GM18526 (cell line): Measurements from ENCODE around the gene NR3C2.

Experiments
- POLR2A ChIP-seq: IDR thresholded peaks from 3 replicates; pipeline ENCODE4 v1.6.1; 2011; ENCODE audit not compliant: insufficient read length; ENCODE audit errors: extremely low read depth

The NR3C2 gene

DNA sequence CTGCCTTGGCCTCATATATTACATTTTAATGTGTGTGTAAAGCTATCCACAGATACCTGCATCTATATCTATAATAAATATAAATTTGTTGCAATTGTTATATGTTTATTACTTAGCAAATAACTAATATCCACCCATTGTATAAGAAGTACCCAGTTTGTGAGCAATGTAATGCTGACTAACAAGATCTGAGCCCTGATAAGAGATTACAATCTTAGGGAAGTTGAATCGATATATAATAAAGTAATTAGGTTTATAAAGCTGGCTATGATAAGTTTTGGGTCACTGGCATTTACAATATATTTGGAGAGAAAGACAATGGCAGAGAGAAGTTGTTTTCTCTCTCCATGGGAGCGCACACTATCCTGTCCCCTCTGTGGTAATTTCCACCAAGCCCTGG is 280.6 kb downstream of the NR3C2 start:
- no peak for TF ChIP-seq POLR2A

DNA sequence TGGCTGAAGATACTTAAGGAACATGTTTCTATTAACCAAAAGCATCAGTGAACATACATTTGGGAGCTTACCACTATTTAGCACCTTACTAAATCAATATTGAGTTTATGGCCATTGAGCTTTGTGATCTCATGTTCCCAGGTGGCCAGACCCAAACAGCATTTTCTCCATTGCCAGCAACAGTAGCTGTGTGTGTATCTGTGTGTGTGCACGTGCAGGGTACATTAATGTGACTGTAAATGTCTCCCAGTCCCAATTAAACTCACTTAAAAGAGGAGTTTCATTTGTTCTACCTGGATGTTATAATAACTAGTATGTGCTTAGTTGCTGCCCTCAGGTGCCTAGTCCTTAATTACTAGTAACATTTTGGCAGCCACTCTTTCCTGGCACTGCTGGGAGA is 282.4 kb downstream of the NR3C2 start:
- no peak for TF ChIP-seq POLR2A

DNA sequence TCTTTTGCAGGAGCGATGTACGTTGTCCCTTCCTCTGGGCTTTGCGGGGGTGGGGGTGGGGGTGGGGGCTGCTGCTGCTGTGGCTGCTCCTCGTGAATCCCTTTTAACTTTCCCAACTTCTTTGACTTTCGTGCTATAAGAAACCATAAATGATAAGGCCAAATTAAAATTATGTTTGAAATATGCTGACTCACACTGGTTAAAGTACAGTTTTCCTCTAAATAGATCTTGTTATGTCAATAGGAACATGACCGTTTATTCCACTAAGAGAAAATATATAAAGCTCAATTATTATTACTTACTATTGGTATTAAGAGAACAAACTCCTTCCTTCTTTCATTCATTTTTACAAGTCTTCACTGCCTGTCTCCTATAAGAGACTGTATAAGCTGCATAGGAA is 287.4 kb downstream of the NR3C2 start:
- no peak for TF ChIP-seq POLR2A

DNA sequence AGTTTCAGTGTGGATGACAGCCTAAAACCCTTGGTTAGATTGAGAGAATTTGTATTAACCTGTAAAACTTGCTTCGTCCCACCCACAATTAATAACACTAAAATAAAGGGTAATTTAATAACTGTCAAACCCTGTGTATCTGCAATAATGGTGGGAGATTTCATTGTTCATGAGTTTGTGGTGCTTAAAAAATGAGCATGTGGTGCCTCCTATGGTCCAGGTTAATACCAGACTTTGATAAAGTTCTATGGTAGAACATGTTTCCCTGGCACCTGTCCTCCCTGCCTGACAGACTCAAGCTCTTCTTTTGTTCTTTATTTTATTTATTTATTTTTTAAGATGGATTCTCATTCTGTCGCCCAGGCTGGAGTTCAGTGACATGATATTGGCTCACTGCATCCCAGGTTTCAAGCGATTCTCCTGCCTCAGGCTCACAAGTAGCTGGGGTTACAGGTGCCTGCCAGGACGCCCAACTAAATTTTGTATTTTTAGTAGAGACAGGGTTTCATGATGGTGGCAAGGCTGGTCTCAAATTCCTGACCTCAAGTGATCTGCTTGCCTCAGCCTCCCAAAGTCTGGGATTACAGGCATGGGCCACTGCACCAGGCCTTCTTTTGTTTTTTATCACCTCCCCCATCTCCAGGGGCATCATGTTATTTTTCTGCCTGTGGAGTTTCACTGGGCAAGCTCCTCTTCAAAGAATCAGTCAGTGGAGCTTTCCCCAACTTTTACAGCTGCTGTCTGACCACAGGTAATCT is 289.2 kb downstream of the NR3C2 start:
- TF ChIP-seq POLR2A: no peak

GRCh38 chr4:148151806-148152205 is 290.4 kb downstream of the NR3C2 start:
- no peak for TF ChIP-seq POLR2A

DNA sequence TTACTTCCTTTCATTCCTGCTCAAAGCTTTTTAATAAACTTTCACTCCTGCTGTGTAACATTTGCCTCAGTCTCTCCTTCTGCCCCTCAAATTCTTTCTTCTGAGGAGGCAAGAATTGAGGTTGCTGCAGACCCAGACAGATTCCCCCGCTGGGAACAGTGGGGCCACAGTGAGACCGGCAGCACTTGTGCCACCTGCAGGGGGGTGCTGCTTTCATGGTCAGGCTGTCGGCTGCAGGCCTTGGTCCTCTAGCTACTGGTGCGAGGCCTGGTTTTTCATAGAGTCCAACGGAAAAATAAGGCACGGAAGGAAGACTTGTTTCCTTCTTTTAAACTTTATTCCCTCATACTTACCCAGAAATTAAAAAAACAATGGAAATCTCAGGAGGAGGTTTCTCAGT is 296.7 kb downstream of the NR3C2 start:
- TF ChIP-seq POLR2A: no peak

DNA sequence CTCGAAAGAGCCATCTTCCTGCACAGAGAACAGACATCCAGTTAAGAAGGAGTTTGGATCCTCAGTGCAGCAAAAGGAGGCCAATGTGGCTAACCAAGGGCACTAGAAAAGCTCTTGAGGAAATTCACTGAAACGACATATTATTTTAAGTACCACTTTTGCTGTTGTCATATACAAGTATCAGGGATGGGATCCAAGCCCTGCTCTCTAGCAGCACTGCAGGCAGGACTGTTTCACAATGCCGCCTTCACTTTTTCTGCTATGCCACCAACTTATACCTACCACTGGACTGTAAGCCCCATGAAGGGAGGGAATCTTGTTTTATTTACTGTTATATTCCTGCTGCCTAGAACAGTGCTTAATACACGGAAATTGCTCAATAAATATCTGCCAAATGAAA is 299.0 kb downstream of the NR3C2 start:
- TF ChIP-seq POLR2A: no peak

DNA sequence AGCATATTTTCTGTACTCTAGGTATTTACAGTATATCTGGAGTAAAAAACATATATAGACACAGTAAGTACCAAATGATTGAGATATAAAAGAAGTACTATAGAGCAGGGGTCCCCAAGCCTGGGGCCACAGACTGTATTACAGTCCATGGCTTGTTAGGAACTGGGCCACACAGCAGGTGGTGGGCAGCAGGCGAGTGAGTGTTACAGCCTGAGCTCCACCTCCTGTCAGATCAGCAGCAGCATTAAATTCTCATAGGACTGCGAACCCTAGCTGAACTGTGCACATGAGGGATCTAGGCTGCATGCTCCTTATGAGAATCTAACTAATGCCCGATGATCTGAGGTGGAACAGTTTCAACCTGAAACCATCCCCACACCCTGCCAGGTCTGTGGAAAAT is 300.7 kb downstream of the NR3C2 start:
- no peak for TF ChIP-seq POLR2A

- TF ChIP-seq POLR2A: no peak
Observed at GRCh38 chr4:148126825-148127224, 315.4 kb downstream of the NR3C2 start.

GRCh38 chr4:148124512-148124911 is 317.7 kb downstream of the NR3C2 start:
- no peak for TF ChIP-seq POLR2A

DNA sequence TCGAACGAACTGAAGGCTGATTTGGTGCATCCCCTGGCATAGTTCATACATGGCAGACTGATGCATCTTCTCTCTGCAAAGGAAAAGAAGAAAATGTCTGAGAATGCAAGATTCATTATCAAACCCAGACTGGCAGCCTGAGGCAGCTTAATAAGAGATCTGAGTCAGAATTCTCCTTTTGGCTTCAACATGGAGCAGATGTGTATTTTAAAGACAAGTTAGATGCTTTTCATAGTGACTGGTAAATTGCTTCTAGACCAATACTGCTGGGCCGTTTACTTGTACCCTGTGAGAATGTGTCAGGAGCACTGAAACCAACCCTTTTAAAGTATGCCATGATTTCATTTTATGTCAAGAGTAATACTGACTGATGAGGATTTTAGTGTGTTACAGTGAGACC is 322.0 kb downstream of the NR3C2 start:
- TF ChIP-seq POLR2A: no peak

DNA sequence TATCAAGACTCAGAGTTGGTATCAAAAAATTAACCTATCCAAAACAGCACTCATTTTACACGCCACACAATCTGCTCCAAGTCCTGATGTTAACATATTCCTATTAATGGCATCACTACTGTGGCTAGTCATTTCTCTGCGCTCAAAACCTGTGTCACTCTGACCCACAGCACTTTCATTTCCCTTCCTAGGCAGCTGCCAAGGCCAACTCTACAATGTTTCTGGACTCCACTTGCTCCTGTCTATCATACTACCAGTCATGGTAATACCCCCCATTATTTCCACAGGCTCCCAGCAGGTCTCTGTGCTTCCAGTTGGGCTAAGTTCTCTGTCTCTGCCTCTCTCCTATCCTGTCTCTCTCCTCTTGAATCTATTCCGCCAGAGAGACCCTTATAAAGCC is 323.6 kb downstream of the NR3C2 start:
- no peak for TF ChIP-seq POLR2A

DNA sequence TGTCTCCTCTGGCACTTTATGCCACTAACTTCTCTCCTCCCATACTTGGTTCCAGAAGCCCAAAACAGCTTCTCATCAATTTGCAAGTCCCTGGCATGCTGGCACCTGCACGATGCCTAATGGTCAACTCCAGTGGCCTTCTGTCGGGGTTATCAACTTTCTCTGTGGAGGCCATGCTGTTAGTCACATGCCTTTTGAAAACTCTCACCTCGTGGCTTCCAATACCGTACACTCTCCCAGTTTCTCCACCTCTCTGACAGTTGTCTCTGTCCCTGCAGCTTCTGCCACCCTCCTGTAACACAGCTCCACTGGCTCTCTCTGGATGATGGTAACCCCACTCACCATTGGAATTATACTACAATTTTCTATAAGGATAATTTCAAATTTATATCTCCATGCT is 324.0 kb downstream of the NR3C2 start:
- no peak for TF ChIP-seq POLR2A

GRCh38 chr4:148116969-148117368 is 325.2 kb downstream of the NR3C2 start:
- TF ChIP-seq POLR2A: no peak

- no peak for TF ChIP-seq POLR2A
Observed at GRCh38 chr4:148116264-148116663, 325.9 kb downstream of the NR3C2 start.

DNA sequence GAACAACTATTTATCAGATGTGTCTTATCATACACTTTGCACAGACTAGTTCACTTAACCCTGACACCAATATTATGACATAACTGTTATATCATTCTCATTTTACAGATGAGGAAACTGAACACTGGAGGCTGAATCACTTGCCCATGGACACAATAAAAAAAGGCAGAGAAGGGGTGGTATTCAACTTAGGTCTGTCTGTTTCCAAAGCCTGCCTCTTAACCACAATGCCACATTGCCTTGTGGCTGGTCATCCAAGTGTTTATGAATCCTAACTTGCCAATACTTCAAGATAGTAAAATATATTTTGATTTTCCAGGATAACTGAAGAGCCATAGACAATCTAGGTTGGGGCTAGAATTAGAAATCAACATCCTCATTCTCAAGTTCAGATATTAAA is 327.8 kb downstream of the NR3C2 start:
- TF ChIP-seq POLR2A: no peak

GRCh38 chr4:148112231-148112982 is 329.8 kb downstream of the NR3C2 start:
- no peak for TF ChIP-seq POLR2A
